ENCODE results near the gene F2RL2.

- TF ChIP-seq CTCF (tag by site-specific recombination; IDR thresholded peaks at IDR 0.05) (no peak), ZNF146 (tag by site-specific recombination; IDR thresholded peaks at IDR 0.05) (no peak), ZSCAN18 (tag by site-specific recombination; IDR thresholded peaks at IDR 0.05) (no peak), ZNF398 (tag by site-specific recombination; IDR thresholded peaks at IDR 0.05) (no peak), BCL11A (tag by site-specific recombination; IDR thresholded peaks at IDR 0.05; ENCODE audit: low read depth) (no peak), ZNF549 (tag by site-specific recombination; IDR thresholded peaks at IDR 0.05) (no peak), ZNF184 (tag by site-specific recombination; IDR thresholded peaks at IDR 0.05) (no peak), ZNF513 (tag by site-specific recombination; IDR thresholded peaks at IDR 0.05) (no peak), ZNF530 (tag by site-specific recombination; IDR thresholded peaks at IDR 0.05; ENCODE audit: low read depth) (no peak), PRDM10 (tag by site-specific recombination; IDR thresholded peaks at IDR 0.05) (no peak), ZNF426 (tag by site-specific recombination; IDR thresholded peaks at IDR 0.05) (no peak), ZNF404 (tag by site-specific recombination; IDR thresholded peaks at IDR 0.05) (no peak), ZNF629 (tag by site-specific recombination; IDR thresholded peaks at IDR 0.05) (no peak)
Observed at GRCh38 chr5:76657683-76658311, 34.6 kb upstream of the F2RL2 start.
